GM18873 (cell line): Measurements from ENCODE around the gene ABCC4.
A peak's percentile ranks its signal among the peaks of the same experiment; 100 is the strongest.
"Not testable (repeated sequence)": the region's sequence is repeated elsewhere in the genome, so short reads cannot be mapped to it uniquely, and the experiment has no call there.

ENCODE experiments used
- ATAC-seq: cut with Tn5 transposase; IDR thresholded peaks from one replicate; pipeline ENCODE4 v1.9.1; 2021; ENCODE audit warnings: mild to moderate bottlenecking, moderate library complexity, moderate number of reproducible peaks; ENCODE audit not compliant: unreplicated experiment, low FRiP score

ABCC4 gene

DNA sequence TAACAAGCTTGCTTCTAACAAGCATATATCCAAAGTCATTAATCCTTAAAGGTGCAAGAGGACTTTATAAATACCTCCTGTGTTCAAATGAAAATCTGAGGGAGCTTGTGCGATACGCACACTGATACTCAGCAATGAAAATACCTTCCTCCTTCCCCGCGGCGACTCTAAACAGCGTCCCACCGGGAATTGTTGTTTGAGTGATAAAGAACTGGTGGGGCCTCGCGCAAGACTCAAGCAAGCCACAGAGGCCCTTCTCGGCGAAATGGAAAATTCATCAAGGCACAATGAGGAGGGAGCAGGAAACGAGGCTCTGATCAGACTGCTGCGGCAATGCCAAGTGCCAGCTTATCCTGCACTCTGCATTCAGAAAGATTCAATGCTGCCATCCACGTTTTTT lies 126.7 kb downstream of the ABCC4 start:
- no peak for ATAC-seq

DNA sequence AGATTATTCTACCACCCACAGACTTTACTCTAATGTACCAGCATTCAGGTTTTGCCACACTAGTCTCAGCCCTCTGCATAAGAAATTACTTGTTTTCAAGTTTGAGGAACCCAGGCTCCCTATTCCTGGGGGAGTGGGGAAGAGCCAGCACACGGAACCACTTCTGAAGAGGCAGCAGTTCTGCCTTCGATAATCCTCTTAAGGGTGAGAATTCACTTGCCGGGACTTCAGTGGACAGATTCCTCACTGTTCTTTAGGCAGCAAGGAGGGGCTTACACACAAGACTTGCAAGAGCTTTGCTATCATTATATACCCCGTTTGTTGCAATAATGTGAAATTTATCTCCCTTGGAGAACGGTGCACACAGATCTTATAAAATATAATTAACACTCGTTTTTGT lies 133.1 kb downstream of the ABCC4 start:
- ATAC-seq, result no peak

DNA sequence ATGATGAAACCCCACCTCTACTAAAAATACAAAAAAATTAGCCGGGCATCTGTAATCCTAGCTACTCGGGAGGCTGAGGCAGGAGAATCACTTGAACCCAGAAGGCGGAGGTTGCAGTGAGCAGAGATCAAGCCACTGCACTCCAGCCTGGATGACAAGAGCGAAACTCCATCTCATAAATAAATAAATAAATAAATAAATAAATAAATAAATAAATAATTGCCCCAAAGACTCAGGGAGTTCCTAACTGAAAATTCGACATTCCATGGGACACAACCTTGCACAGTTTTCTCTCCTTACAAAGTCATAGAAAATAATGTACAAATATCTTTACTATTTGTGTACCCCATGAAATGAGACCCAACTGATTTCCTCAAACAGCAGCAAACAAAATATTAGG lies 134.2 kb downstream of the ABCC4 start:
- not testable (repeated sequence) for ATAC-seq

DNA sequence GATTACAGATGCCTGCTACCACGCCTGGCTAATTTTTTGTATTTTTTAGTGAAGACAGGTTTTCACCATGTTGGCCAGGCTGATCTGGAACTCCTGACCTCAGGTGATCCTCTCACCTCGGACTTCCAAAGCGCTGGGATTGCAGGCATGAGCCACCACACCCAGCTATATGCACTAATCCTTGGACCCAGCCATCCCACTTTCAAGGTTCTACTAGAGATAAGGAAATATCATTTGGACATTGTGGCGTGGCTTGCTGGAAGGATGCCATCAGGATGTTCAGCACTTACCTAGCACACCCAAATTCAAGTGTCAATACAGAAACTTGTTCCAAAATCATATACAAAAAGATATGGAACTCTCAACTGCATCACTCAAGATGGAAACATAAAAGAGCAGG lies 136.4 kb downstream of the ABCC4 start:
- no peak for ATAC-seq

DNA sequence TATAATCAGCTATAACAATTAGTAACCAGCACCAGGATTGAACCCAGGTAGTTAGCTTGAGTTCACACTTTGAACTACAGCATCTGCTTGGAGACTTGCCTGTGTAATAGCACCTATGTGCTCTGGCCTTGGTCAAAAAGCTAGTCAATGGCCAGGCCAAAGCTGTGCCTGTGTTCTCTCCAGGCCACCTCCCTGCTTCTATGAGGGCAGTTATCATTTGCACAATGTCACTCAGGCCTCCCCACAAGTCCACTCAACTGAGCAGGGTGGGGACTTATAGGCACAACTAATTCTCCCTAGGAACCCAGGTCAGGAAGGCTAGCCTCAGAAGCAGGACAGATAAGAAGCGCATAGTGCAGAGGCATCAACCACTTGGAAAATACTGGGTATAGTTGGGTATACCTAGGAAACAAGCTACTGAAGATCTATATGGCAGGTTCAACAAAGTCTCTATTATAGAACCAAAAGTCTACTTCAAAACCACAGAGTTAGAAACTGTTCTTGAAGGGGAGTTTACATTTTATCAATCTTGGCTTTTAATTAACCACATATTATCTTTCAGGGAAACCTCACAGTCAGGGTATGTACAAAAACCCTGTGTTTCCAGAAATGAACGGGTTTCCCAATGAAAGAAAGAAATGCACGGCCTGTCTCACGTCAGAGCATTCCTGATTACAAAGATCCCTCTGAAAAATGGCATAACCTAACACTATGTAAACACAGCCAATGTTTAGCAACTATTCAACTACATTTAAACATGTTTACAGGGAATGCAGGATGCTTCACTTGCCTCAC lies 140.9 kb downstream of the ABCC4 start:
- no peak for ATAC-seq

DNA sequence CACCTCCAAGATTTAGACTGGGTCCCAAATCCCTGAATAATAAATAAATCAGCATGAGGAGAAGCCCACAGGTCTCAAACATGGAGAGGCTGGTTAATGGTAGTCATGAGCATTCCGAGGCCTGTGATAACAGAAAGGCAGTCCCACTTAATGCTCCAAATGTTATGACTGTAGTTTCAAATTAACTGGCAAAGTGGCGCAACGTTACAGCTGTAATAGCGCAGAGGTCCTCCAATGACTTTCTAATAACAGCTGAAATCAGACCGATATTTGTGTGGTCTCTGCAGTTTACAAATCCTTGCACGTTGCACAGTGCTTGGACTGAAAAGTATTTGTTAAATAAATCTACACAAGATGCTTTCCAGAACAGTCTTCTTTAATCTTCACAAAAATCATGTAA lies 141.8 kb downstream of the ABCC4 start:
- no peak for ATAC-seq

DNA sequence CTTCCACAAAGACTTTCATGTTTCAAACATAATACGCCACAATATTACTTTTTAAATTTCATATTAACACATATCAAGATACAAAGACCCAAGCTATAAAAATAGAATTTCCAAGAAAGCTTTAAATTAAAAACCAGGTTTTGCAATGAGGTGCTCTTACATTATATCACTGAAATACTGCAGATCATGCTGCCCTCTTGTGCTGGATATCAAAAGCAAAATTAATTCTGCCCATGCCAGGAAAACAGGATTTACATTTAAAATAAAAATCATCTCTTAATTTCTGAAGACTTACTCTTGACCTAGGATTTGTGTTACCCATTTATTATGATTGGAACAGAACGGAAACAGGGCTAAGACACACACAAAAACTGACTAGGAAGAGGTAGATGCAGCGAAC lies 145.0 kb downstream of the ABCC4 start:
- no peak for ATAC-seq

DNA sequence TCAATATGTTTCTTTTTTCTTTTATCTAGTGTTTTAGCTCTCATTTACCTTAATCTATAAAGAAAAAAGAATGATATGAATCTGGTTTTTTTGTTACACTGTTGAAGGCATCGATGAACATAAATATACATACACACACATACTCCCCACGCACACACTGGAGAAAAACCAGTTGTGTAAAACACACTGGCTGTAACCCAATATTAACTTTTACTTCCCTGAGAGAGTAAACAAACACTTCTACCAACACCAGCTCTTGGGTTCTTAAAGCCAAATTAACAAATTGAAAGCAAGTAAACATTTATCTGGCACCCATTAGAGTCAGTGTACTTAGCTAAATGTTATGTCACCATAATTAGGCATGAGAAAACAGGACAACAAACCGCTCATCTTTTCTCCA lies 145.7 kb downstream of the ABCC4 start:
- no peak for ATAC-seq

DNA sequence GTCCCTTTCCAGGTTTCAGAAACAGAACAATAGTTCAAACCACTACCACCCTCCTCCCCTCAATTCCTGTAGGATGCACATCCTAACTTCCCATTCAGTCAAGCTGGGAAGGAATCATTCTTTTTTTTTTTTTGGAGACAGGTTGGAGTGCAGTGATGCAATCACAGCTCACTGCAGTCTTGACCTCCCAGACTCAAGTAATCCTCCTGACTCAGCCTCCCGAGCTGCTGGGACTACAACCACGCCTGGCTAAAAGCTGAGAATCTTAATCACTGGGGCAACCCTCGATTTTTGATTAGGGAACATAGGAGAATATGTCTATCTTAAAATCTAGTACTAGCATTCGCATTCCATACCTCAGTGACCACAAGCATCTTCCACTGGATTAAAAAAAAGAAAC lies 146.2 kb downstream of the ABCC4 start:
- no peak for ATAC-seq

DNA sequence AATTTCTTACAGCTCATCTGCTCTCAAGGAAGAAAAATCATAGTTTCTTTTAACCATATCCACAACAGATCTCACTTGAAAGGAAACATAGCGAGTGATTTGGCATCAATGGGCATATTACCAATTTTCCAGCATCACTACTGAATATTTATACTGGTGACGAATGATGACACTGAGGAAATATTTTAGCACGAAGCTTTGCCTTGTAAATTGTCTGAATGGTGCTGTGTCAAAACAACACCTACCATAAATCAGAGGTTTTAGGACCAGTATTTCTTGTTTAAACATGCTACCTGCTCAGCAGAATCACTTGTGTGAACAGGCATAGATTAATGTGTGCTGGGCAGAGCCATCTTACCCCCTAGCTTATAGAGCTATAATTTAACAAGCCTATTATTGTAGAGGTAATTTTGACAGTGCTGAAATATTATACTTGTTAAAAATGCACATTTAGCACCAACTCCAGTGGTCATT lies 146.8 kb downstream of the ABCC4 start:
- ATAC-seq, result no peak

DNA sequence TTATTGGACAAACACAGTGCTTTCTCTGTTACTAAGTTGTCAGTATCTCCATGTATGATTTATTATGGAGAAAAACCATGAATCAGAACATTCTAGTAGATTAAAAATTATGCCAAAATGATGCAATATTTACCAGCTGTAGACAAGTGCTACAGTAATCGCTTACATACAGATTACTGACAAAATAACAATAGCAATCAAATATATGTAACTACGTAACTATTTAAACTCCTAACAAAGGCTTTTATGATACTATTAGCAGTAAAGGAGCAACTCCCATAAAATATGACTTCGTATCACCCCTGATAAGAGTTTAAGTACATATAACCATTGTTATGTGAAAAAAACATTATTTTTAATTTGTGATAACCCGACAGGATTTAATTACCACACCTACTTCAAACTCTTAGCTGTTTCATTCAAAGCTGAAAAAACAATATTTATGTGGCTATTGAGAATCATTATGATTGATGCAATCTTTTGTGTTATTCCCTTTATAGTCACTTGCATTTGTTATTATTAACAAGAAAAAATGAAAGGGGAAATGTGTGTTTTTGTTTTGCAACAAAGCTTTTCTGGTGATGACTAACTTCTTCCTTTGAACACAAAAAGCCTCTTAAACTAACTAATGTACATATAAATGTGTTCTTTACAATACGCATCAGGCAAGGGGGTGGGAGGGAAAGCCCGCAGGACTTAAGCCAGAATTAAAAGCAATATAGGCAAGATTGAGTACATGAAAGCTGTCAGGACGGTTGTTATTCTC lies 147.4 kb downstream of the ABCC4 start:
- no peak for ATAC-seq

DNA sequence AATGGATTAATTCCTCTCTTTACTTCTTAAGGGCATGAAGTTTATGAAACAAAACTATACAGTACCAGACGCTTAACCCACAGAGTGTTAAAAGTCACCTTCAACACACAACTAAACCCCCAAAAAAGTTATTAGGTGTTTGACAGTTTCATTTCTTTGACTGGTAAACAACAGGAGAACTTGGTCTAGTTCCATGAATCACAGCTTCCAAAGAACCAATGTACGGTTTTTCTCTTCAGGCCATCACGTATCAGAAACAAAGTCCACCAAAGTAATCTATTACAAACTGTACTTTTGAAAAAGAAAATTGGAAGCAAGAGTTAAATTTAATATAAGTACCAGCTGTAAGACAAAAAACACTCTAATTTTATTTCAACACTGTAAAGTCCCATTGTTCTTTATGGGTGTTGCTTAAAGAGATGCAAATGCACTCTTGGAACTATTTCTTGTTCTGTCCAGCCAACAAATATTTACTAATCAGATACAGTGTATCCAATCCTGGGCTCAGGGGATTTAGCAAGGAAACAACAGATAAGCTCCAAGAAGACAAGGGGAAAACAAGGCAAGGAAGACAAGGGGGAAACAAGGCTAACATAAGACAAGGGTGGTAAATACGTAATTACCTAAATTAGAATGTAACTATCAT lies 149.2 kb downstream of the ABCC4 start:
- no peak for ATAC-seq

DNA sequence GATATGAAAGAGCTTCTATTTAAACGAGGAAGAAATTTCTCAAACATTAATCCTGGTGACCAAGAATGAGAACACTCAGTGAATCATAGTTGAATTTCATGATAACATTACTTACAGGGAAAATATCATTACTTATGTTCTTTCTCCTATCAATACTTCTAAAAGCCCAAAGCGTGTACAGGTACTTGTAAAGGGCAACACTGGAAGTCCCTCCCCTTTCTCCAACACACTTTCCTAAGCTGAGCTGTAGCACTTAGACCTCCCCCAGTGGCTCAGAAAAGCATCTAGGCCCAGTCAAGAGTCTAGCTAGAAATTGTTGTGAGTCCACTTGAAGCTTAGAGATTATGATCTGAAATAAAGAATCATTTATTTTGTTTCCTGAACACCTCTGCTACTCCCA lies 150.7 kb downstream of the ABCC4 start:
- ATAC-seq, result no peak

DNA sequence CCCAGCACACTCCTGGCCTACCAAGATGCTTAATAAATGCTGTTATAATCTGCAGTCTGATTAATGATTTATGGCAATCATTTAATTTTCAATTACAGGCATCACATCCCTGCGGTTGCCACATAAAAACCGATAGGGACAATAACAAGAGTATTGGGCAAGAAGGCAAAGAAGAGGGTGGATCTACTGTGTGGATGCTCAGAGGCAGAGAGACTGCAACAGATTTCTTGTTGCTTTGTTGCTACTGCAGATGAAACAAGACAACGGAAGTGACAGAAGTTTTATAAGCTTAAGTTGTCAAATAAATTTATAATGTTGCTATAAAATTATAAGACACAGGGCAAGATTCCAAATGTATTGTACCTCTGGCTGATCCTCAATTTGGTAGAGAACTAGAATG lies 154.8 kb downstream of the ABCC4 start:
- ATAC-seq, result no peak

DNA sequence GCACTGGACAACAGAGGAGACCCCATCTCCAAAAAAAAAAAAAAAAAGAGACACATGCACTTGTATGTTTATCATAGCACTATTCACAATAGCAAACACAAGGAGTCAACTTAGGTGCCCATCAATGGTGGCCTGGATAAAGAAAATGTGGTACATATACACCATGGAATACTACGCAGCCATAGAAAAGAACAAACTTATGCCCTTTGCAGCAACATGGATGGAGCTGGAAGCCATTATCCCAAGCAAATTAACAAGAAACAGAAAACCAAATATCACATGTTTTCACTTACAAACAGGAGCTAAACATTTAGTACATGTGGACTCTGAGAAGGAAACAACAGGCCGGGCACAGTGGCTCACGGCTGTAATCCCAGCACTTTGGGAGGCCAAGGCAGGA lies 155.7 kb downstream of the ABCC4 start:
- no peak for ATAC-seq

DNA sequence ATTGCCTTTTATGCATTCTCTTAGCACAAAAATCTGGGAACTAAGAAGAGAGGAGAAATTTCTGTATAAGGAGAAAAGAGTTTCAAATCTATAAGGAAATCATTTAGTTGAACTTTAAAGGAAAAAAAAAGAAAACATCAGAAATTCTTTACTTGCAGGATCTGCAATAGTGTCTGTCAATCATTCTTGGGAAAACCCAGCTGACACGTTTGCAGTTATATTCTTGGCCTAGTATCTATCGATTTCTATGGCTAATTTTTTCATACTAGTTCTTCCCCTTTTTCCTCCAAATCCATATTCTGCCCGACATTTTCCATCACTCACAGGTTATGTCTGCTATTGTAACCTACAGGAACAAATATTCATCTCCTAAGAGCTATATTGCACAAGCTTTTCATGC lies 160.7 kb downstream of the ABCC4 start:
- no peak for ATAC-seq

DNA sequence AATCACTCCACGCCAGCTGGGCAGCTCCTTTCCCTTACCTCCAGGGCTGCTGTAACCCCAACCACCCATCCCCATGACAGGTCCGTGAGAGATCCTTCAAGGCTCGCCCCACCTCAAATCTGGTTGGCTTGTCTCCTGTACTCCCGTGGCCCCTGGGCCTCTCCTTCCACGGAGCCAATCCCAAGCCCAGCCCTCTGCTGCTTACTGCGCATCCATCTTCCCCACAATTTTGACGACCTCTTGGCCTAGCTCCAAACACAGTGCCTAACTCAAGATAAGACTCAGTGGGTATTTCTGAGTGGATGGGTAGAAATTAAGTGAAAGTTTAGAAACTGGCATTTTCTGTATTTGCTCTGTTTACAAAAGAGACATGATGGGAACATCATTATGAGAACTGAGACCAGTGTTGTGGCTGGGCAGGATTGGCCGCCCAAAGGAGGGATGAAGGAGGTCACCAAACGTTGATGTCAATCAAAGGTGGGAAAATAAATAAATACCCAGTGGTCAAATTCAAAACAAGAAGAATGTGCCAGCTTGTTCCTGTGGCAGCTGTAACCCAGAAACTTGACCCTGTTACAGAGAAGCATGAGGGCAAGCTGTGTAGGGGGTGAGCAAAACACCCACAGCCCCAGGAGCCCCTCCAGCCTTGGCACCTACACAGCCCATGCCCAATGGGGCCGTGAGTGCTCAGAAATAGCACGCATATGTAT lies 162.2 kb downstream of the ABCC4 start:
- no peak for ATAC-seq

DNA sequence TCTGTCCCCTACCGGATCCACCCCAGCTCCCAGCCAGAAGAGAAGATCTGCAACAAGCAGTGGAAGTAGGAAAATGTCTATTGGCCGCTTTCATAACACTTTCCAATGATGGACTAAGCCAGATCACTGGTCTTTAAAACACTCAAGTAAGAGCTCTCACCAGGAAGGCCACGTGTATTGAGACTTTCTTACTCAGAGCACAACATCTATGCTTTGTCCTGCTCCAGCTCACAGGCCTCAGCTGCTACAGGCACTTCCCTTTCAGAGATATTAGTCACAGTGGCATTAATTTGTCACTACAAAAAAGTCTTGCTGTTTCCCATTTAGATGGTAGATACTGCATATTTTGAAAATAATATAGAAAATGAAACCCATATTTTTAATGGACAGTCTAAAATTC lies 164.2 kb downstream of the ABCC4 start:
- ATAC-seq, result peak; percentile 83

DNA sequence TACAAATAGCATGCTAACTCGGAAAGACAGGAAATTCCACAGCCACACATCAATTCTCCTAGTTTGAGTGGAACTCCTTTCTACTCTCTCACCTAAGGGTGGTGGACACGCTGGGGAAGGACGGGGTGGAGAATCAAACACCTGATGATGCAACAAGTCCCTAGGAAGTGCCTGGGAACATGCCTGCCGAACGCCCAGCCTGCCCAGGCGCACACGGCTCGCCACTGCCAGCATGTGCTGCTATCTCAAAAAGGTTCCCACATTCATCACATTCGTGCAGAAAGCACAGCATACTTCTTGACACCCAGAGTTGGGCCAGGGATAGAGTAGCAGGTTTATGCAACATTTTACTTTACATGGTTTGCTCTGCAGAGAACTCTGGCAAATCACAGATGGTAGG lies 164.6 kb downstream of the ABCC4 start:
- no peak for ATAC-seq

DNA sequence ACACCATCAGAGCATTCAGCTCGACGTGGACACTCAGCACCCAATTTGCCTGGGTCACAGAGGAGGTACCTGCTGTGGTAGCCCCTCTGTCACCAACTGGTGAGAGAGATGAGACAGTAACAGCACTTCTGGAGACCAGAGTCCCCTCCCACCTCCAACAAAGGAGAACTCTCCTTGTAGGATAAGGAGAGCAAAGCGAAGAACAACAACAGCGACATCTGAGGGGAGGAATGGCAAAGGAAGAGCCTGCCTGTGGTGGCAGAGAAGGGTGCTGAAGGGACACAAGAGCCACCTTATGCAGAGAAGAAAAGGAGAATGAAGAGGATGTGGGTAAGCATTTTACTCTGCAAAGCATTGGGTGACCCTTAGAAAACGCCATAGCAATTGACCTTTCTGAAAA lies 167.8 kb downstream of the ABCC4 start:
- no peak for ATAC-seq

DNA sequence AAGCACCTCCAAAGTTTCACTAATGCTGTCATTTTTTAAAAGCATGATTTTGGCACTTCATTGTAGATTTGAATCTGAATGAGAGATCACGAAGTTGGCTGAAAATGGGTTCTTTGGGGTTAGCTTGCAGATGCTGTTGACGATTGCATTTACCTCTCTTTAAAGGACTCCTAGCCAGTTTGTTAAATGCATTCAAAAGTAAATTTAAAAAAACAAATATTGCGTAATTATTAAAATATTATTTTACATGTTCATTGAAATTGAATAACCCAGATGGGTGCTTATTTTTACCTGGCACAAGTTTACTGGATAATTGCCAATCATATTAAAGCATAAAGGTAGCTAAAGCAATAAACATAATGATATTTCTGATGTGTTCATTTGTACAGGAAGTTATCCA lies 172.2 kb downstream of the ABCC4 start:
- no peak for ATAC-seq
